ENCODE measurements around the gene POLR3G. TPM values are rescaled to one million over a fixed set of nuclear protein-coding genes. Genes with fewer than 3 reads are reported as not detected.

POLR3G gene
- total RNA-seq, 1 donor from 2014 or later: 28.4 TPM

DNA sequence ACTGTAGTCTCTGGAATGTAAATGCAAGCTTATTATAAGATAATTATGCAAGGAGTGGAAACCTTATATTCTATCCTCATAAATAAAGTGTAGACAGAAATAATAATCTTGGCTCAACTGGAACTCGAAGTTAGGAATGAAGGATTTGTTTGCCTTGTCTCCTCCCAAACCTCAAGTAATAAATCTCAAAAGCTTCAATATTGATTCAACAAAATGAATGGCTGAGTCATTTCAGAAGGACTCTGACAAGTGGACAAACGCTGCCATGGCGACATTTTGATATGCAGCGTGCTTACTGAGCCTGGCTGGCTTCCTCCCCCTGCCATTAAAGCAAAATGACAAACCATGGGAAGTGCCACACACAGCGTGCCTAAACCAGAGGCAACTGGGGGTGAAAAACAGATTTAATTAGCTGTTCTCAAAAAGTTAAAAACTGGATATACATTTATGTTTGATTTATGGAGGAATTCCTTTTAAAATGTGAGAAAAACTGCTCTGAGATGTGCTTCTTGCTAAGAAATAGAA lies 73.5 kb downstream of the POLR3G start:
- H3K4me3 ChIP-seq (ENCODE audit: low read depth, low read length): no peak overlapping the region
- no peak for DNase-seq (ENCODE audit: low read depth)
- TF ChIP-seq, protein P1, sequence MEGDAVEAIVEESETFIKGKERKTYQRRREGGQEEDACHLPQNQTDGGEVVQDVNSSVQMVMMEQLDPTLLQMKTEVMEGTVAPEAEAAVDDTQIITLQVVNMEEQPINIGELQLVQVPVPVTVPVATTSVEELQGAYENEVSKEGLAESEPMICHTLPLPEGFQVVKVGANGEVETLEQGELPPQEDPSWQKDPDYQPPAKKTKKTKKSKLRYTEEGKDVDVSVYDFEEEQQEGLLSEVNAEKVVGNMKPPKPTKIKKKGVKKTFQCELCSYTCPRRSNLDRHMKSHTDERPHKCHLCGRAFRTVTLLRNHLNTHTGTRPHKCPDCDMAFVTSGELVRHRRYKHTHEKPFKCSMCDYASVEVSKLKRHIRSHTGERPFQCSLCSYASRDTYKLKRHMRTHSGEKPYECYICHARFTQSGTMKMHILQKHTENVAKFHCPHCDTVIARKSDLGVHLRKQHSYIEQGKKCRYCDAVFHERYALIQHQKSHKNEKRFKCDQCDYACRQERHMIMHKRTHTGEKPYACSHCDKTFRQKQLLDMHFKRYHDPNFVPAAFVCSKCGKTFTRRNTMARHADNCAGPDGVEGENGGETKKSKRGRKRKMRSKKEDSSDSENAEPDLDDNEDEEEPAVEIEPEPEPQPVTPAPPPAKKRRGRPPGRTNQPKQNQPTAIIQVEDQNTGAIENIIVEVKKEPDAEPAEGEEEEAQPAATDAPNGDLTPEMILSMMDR (conservative IDR thresholded peaks at IDR 0.05; ENCODE audit: low read depth, low read length): no peak

DNA sequence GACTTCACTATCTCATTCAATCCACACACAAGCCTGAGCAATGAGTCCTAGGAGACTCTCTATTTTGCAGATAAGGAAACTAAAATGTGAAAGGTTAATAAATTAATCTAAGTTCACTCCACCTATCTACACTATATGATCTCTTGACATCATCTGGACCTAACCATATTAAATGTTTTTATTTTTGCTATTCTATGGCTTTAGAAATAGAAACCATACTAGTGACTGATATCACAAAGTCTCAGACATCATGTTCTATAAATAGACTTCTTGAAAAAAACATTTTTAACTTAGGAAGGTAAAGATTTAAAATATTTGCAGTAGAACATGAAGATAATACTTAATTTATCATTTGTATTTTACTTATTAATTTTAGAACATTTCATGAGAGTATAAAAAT lies 74.6 kb downstream of the POLR3G start:
- no peak for DNase-seq (ENCODE audit: low read depth)
- H3K4me3 ChIP-seq (ENCODE audit: low read depth, low read length): no peak overlapping the region
- TF ChIP-seq, protein P1 (conservative IDR thresholded peaks at IDR 0.05; ENCODE audit: low read depth, low read length): no peak

DNA sequence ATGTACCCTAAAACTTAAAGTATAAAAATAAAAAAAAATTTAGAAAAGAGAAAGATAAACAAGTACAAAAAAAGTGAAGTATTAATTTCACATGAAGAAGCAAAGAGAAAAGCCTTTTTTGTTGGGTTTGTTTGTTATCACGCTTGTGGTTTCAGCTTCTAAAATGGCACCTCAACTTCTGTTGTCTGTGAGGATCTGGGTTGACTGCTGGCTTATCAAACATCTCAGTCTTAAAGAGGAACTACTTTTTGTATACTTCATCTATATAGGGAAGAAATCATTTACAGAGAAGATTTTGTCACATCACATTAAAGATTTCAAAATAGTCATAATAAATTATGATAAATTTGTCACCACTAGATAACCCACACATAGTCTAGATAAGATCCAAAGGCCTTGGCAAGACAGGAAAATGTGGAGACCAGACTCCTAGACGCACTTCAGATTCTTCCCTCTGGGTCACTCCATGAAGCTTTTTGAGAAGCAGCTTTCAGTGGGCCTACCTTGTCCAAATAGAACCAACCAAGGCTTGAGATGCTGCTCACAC lies 75.1 kb downstream of the POLR3G start:
- TF ChIP-seq, protein P1 (conservative IDR thresholded peaks at IDR 0.05; ENCODE audit: low read depth, low read length): no peak
- DNase-seq (ENCODE audit: low read depth): no peak

DNA sequence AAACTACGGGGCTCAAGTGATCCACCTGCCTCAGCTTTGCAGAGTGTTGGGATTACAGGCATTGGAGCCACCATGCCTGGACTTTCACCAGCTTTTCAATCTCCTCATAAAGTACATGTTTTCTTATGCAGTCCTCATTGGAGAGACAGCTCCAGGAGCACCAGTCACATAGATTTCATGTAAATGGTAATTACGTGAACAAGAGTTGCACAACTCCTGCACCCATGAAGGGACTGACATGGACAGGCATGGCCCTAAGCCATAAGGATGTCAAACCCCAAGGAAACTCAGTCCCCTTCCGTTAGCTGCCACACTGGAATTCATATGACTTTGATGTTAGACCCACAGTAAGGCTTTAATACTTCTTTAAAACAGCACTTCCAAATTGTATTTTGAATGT lies 76.3 kb downstream of the POLR3G start:
- no peak for DNase-seq (ENCODE audit: low read depth)
- H3K4me3 ChIP-seq (ENCODE audit: low read depth, low read length): no peak overlapping the region
- TF ChIP-seq, protein P1 (conservative IDR thresholded peaks at IDR 0.05; ENCODE audit: low read depth, low read length): no peak

More for the DNA sequence above, 75.1 kb downstream of the POLR3G start:
- H3K4me3 ChIP-seq (ENCODE audit: low read depth, low read length): no peak overlapping the region

DNA sequence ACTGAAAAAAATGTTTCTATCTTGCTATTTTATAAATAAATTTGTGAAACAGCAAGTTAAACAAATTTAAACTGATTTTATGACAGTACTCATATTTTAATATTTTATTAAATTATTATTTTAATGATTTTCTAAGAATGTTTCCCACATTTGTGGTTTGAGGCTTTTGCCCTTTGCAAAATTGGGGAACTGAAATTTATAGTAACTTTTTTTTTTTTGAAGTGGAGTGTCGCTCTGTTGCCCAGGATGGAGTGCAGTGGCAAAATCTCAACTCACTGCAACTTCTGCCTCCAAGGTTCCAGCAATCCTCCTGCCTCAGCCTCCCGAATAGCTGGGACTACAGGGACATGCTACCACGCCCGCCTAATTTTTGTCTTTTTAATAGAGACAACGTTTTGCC lies 76.7 kb downstream of the POLR3G start:
- no peak overlapping the region for H3K4me3 ChIP-seq (ENCODE audit: low read depth, low read length)
- no peak for DNase-seq (ENCODE audit: low read depth)
- TF ChIP-seq, protein P1 (conservative IDR thresholded peaks at IDR 0.05; ENCODE audit: low read depth, low read length): no peak

DNA sequence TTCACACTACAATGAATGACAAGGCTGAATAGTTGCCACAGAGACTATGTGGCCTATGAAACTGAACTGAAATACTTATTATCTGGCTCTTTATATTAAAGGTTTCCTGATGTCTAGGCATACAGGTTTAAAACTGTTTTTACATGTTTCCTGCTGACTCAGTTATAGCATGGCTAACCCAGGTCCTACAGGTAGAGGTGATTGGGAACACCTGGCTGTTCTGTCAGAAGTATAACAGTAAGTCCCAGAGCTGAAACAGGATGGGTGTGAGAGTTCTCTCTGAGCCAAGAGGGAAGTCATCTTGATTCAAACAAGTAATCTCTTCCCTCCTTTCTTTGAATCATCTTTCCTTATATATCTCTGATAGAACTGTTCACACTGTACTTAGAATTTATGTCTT lies 79.0 kb downstream of the POLR3G start:
- TF ChIP-seq, protein P1 (conservative IDR thresholded peaks at IDR 0.05; ENCODE audit: low read depth, low read length): no peak
- DNase-seq (ENCODE audit: low read depth): no peak
- H3K4me3 ChIP-seq (ENCODE audit: low read depth, low read length): no peak overlapping the region

DNA sequence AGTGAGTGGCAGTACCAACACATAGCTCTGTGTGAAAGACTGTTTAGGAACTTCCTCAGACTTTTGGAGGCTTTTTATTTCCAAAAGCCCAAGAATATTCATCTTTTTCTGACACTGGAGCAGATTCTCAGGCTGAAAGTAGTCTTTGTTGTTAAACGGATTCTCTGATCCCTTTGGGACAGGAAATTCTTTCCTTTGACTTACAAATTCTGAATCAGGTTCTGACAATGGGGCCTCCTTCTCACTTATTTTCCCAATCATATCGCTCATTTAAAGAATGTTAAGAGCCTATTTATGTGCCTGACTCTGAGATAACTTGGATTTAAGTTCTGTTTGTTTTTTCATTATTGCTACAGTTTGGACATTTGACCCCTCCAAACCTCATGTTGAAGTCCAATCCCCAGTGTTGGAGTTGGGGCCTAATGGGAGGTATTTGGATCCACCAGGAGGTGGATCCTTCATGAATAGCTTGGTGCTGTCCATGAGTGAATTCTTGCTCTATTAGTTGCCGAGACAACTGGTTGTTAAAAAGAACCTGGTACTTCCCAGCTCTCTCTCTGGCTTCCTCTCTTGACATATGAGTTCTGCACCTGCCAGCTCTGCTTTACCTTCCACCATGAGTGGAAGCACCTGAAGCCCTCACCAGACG lies 79.8 kb downstream of the POLR3G start:
- TF ChIP-seq, protein P1 (conservative IDR thresholded peaks at IDR 0.05; ENCODE audit: low read depth, low read length): no peak
- no peak overlapping the region for H3K4me3 ChIP-seq (ENCODE audit: low read depth, low read length)
- DNase-seq (ENCODE audit: low read depth): no peak
